ENCODE measurements around the gene AANAT.

AANAT gene

DNA sequence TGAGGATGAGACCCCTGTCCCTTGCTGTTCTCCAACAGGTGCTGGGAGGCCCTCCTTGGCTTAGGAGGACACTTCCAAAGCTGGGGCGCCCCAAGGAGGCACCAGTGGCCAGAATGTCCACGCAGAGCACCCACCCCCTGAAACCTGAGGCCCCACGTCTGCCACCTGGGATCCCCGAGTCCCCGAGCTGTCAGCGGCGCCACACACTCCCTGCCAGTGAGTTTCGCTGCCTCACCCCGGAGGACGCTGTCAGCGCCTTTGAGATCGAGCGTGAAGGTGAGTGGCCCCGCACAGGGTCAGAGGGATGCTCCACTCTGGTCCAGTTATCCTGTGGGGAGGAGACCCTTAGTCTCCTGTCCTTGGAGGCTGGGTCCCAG is 1.2 kb downstream of the AANAT start:
- H3K4me3 ChIP-seq (replicated peaks; ENCODE audit: low read depth, low read length) = no peak overlapping the region
- TF ChIP-seq, protein P1, sequence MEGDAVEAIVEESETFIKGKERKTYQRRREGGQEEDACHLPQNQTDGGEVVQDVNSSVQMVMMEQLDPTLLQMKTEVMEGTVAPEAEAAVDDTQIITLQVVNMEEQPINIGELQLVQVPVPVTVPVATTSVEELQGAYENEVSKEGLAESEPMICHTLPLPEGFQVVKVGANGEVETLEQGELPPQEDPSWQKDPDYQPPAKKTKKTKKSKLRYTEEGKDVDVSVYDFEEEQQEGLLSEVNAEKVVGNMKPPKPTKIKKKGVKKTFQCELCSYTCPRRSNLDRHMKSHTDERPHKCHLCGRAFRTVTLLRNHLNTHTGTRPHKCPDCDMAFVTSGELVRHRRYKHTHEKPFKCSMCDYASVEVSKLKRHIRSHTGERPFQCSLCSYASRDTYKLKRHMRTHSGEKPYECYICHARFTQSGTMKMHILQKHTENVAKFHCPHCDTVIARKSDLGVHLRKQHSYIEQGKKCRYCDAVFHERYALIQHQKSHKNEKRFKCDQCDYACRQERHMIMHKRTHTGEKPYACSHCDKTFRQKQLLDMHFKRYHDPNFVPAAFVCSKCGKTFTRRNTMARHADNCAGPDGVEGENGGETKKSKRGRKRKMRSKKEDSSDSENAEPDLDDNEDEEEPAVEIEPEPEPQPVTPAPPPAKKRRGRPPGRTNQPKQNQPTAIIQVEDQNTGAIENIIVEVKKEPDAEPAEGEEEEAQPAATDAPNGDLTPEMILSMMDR (IDR thresholded peaks at IDR 0.05; ENCODE audit: low read length, missing control alignments) = no peak
- no peak for DNase-seq (ENCODE audit: low read depth)

DNA sequence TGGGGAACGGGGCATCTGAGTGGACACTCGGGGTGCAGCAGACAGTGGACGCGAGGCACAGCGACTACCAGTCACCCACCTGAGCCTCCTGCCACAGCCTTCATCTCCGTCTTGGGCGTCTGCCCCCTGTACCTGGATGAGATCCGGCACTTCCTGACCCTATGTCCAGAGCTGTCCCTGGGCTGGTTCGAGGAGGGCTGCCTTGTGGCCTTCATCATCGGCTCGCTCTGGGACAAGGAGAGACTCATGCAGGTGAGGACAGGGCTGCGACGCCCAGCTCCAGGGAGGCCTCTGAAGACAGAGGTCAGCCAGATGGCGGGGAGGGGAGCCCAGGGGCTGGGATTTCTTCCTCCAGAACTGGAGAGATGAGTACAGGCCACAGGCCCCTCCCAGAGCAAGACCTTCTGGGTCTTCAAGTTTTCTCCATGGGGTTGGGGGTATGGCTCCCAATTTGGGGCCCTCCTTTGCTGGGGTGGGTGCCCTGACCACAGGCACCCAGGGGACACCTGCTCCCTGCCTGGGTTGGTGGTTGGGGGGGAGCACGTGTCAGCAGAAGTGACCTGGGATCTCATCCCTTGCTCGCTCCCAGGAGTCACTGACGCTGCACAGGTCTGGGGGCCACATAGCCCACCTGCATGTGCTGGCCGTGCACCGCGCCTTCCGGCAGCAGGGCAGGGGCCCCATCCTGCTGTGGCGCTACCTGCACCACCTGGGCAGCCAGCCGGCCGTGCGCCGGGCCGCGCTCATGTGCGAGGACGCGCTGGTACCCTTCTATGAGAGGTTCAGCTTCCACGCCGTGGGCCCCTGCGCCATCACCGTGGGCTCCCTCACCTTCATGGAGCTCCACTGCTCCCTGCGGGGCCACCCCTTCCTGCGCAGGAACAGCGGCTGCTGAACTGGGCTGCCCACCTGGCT is 1.9 kb downstream of the AANAT start:
- H3K4me3 ChIP-seq (replicated peaks; ENCODE audit: low read depth, low read length) = no peak overlapping the region
- TF ChIP-seq, protein P1 (IDR thresholded peaks at IDR 0.05; ENCODE audit: low read length, missing control alignments) = no peak
- DNase-seq (ENCODE audit: low read depth) = no peak

DNA sequence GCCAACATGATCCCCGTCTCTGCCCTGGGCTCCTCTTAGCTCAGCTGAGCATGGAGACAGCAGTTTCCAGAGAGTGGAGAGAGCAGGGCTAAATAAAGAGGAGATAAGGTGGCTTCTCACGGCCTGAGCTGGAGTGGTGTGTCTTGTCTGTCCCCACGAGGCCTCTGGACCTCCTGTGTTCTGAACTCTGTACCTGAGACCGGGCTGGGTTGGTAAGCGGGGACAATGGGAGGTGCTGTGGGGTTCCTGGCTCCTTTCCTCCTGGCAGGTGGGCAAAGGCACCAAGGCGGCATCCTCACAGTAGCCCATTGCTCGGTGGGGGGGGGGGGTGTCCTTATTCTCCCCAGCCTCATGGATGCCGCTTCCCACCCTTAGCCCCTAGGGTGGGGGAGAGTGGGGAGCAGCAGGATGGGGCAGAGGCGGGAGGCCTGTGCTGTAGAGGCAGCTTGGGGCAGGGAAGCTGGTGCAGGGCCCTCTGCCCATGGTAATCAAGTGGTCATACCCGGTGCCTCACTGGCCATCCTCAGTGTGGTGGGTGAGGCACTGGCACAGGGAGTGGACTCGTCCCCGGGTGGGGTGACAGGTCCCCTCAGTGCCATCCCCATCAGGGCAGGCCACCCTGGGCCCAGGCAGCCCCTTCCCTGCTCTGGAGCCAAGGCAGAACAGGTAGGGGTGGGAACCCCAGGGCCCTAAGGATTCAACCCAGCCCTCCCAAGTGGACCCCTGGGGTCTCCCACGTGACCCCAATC is 2.8 kb downstream of the AANAT start:
- TF ChIP-seq, protein P1 (IDR thresholded peaks at IDR 0.05; ENCODE audit: low read length, missing control alignments) = no peak
- no peak overlapping the region for H3K4me3 ChIP-seq (replicated peaks; ENCODE audit: low read depth, low read length)
- no peak for DNase-seq (ENCODE audit: low read depth)

DNA sequence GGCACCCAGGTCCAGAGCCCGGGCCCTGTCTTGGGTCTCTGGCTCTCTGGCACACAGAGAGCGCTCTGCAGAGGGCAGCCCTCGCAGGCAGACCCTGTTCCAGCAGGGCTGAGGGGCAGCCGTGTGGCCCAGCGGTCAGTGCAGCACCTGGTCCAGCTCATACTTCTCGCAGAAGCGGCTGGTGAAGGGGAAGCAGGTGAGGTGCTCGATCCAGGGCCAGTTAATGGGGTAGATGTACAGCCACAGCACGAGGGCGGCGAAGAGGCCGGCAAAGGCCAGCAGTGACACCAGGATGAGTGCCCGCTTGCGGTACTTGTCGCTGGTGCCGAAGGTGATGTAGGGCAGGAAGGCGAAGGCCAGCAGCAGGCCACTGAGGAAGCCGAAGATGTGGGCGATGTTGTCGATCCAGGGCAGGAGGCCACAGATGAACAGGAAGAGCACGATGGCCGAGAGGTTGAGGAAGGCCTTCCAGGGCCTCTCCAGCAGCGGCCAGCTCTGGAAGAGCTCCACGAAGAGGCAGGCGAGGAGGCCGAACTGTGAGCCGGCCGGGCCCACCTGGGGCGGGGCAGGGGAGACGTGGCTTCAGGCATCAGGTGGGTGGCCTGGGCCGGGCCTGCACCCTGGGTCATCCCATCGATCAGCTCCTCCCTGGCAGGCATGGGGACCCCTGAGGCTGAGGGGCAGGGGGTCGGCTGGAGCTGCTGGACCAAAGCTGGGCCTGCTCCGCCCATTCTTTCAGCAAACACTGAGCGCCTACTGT is 4.3 kb downstream of the AANAT start:
- H3K4me3 ChIP-seq (replicated peaks; ENCODE audit: low read depth, low read length) = no peak overlapping the region
- DNase-seq (ENCODE audit: low read depth) = no peak
- TF ChIP-seq, protein P1 (IDR thresholded peaks at IDR 0.05; ENCODE audit: low read length, missing control alignments) = no peak

DNA sequence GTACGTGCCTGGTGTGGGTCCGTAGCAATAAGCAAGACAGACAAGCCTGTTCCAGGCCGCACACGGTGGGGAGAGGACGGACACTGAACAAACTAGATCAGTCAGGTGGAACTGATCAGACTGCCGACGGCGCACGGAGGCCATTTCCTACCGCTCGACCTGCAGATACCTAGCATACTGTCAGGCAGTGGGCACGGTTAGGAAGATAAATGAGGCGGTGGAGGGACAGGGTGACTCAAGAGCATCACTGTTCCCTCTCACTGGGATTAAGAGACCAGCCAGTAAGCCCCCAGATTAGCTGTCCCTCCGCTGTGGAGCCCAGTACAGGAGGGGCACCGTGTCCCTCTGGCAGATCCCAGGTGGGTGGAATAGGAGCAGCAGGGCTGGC is 4.8 kb downstream of the AANAT start:
- no peak overlapping the region for H3K4me3 ChIP-seq (replicated peaks; ENCODE audit: low read depth, low read length)
- TF ChIP-seq, protein P1 (IDR thresholded peaks at IDR 0.05; ENCODE audit: low read length, missing control alignments) = no peak
- DNase-seq (ENCODE audit: low read depth) = no peak

DNA sequence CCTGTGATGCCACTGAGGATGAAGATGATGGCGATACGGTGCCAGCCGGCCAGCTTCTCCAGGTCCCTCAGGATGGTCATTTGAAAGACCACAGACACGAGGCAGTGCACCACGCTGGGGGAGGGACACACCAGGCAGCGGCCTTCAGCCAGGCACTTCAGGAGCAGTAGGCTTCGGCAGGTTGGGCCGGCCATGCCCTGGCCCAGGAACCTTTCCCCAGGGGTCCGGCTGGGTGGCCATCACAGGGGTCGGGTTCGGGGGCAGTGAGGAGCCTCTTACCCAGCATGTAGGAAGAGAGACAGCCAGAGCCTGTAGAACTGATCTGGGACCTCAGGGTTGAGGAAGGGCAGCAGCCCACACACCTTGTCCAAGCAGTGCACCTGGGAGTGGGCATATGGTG is 5.3 kb downstream of the AANAT start:
- TF ChIP-seq, protein P1 (IDR thresholded peaks at IDR 0.05; ENCODE audit: low read length, missing control alignments) = no peak
- no peak overlapping the region for H3K4me3 ChIP-seq (replicated peaks; ENCODE audit: low read depth, low read length)
- no peak for DNase-seq (ENCODE audit: low read depth)

Data from fibroblast of pulmonary artery (primary cell).